Left hindlimb (tissue), 1 donor: ENCODE measurements around the gene RYR2.
"Not testable (repeated sequence)": the region's sequence is repeated elsewhere in the genome, so short reads cannot be mapped to it uniquely, and the experiment has no call there.

Experiments used
- DNase-seq: peaks from one replicate; pipeline ENCODE4 v3.0.0-alpha.2; 2018

RYR2 gene

DNA sequence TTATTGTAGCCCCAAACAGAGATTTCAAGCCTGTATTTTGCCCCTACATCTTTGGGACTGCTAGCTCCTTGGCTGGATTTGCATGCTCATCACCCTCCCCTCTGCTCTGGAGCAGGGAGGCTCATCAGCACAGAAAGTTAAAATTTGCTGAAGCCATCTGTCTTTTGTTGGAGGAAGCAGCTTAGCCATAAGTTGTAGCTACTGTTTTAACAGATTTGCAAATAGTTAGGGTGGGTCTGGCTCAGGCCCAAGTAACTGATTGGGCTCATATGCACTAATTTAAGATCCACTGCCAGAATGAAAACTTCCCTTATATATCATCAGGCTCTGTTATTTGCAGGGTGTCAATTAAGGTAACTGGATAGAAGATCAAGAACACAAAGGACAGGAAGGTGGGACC lies 541.8 kb downstream of the RYR2 start:
- DNase-seq = no peak

GRCh38 chr1:237590386-237590785 lies 548.4 kb downstream of the RYR2 start:
- DNase-seq = no peak

DNA sequence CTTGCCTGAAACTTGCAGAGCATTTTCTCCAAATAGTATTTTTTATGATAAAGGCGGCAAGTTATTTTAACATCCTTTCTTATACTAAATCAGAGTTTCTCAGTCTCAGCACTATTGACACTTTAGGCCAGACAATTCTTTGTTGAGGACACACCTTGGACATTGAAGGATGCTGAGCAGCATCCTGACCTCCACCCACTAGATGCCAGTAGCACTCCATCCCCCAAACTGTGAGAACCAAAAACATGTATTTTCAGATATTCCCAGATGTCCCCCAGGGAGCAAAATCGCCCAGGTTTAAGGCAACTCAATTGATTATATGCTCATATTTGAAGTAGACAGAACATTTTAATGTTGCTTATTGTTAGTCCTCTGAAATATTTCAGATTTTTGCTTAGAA lies 549.4 kb downstream of the RYR2 start:
- DNase-seq = no peak

DNA sequence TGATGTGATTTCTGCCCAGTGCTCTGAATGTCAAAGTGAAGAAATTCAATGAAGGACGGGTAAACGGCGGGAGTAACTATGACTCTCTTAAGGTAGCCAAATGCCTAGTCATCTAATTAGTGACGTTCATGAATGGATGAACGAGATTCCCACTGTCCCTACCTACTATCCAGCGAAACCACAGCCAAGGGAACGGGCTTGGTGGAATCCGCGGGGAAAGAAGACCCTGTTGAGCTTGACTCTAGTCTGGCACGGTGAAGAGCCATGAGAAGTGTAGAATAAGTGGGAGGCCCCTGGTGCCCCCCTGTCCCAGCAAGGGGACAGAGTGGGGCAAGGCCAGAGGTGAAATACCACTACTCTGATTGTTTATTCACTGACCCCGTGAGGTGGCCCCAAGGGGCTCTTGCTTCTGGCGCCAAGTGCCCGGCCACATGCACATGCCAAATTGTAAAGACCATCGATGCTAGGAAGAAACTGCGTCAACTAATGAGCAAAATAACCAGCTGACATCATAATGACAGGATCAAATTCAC lies 561.1 kb downstream of the RYR2 start:
- not testable (repeated sequence) for DNase-seq

- no peak for DNase-seq
Measured at GRCh38 chr1:237608433-237608832, 566.4 kb downstream of the RYR2 start.

DNA sequence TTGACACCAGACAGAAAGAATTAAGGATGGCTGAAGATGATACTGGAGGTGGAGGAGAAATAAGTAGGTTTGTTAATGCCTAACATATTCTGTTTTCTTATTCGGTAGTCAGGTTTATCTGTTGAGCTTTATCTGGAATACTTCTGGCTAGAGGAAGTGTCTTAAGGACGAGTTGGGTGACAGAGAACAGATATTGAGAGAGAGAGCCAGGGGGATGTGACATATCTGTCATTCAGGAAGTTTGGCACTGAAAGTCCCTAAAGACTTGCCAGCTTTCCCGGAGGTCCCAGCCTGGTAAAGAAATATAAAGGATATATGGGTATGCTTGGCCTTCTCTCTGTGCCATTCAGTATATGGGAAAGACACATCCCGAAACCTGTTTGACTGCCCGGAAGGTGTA lies 568.2 kb downstream of the RYR2 start:
- DNase-seq = no peak

DNA sequence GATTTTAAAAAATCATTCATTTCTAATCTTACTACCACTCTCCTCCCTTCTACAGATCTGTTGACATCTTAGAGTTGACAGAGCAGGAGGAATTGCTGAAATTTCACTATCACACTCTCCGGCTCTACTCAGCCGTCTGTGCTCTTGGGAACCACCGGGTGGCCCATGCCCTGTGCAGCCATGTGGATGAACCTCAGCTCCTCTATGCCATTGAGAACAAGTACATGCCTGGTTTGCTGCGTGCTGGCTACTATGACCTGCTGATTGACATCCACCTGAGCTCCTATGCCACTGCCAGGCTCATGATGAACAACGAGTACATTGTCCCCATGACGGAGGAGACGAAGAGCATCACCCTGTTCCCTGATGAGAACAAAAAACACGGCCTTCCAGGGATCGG lies 572.0 kb downstream of the RYR2 start:
- DNase-seq = no peak

DNA sequence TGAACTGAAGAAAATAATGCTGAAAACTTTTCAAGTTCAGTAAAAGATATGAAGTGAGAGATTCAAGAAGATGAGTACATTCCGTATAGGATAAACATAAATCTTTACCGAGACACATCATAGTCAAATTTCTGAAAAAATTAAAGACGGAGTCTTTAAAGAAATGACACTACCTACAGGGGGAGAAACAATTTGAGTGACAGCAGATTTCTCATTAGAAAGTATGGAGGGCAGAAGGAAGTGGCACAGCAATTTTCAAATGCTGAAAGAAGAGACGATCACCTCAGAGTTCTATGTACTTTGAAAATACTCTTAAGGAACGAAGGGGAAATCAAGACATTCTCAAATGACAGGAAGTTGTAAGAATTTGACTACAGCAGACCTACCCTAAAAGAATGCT lies 577.6 kb downstream of the RYR2 start:
- no peak for DNase-seq

DNA sequence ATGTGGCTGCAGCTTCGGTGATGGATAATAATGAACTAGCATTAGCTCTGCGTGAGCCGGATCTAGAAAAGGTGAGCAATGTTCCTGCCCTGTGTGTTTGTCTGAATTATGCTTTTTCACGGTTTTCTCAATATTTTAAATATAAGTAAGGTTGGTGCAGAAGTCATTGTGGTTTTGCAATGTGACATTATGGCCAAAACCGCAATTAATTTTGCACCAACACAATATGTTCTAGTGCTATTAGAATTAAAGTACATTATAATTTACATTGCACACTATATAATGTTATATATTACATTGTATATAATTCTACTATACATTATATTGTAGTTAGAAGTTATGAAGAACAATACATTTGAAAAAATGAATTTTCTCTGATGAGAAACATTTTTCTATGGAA lies 592.9 kb downstream of the RYR2 start:
- DNase-seq = no peak

DNA sequence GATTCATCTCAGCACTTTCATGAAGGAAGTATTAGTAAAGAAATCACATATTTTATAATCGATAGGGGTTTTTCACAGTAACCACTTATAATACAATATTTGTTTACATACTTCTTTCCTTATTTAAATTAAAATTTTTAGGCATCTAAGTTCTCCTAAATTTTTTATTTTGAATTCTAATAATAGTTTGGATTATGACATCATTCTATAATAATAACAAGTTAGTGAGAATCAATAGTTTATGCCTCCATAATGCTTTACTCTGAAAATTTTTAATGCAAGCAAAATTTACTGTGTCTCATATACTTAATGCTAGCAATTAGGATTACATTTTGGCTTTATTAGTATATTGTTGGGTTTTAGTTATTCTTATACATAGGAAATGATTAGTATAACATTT lies 596.6 kb downstream of the RYR2 start:
- DNase-seq = no peak

- no peak for DNase-seq
Measured at GRCh38 chr1:237640011-237640671, 598.2 kb downstream of the RYR2 start.

DNA sequence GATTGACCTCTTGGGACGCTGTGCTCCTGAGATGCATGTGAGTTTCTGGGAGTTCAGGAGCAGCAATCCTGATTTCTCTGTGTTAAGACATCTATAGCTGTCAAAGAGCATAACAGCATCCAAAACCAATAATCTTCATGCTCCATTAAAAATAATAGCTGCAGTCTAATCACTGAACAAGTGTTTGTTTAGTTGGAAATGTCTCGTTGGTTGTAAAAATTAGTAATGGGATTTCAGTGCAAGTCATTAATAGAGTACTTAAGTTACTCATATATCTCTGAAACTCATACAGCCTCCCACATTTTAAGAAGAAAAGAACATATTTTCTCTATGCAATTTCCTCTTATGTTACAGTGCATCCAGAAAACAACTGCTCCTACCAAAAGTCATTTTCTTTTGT lies 599.0 kb downstream of the RYR2 start:
- no peak for DNase-seq

DNA sequence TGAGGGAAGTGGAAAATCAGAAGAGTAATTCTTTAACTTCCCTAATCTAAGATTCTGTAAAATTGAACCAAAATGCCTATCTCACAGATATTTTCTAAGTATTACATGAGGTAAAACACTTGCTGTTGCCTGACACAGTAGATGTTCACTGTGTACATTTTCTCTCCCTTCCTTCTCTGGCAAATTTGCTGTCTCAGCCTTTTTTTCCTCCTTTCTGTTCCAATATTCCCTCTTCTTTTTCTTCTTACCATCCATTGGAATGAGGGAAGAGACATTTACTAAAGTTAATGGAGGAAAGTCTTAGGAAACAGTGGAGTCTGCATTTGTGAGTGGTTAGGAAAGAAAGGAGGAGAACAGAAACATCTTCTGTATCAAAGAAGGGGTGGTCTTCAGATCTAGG lies 608.8 kb downstream of the RYR2 start:
- no peak for DNase-seq

DNA sequence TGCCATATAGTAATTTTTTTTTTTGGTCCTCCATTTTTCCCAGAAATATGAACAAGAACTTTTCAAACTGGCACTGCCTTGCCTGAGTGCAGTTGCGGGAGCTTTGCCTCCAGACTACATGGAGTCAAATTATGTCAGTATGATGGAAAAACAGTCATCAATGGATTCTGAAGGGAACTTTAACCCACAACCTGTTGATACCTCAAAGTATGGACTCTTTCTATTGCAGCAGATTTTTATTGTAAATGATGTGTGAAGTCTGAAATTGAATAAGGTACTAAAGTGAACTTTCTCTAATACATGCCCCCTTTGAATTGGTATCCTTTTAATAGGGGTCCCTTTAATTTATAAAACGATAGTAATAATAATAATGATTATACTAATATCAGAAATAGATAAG lies 613.8 kb downstream of the RYR2 start:
- no peak for DNase-seq

DNA sequence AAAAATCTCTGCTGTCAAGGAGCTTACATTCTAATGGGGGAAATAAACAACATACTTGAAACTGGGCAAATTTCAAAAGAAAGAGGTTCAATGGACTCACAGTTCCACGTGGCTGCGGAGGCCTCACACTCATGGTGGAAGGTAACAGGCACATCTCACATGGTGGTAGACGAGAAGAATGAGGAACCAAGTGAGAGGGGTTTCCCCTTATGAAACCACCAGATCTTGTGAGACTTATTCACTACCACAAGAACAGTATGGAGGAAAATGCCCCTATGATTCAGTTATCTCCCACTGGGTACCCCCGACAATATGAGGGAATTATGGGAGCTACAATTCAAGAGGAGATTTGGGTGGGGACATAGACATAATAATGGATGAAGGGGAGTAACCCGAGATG lies 622.4 kb downstream of the RYR2 start:
- no peak for DNase-seq

DNA sequence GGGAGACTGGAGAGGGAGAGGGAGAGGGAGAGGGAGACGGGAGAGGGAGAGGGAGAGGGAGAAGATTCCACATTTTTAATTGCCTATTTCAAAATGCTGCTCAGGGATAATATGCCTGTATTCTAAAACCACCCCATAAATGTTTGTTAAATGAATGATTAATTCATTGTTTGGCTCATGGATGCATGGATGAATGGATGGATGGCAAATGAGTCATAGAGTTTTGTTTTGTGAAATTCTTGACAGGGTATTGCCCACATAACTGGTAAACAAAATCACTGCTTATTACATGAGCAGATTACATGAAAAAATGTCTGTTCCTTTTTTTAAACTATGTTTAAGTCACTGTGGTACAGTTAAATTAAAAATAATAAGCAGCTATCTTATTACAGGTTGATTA lies 628.3 kb downstream of the RYR2 start:
- DNase-seq = no peak

- no peak for DNase-seq
Measured at GRCh38 chr1:237671262-237671661, 629.3 kb downstream of the RYR2 start.

GRCh38 chr1:237671935-237672334 lies 630.0 kb downstream of the RYR2 start:
- DNase-seq = no peak

- DNase-seq = no peak
Measured at GRCh38 chr1:237672748-237673147, 630.8 kb downstream of the RYR2 start.

- DNase-seq = no peak
Measured at GRCh38 chr1:237673631-237674030, 631.6 kb downstream of the RYR2 start.

DNA sequence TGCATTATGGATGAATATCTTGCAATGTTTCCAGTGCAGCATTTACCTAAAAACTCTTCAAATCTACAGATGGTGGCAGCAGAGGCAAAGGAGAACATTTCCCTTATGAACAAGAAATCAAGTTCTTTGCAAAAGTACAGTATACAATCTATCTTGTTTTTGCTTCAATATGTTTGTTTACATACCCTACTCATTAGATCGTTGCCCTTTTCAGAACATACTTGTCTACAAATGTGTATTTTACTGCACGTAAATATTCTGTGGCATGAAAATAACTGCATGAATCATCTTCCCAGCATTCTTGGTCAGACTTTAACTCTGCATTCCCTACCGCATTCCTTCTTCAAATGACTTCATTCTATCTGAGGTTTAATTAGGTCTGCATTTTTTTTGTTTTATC lies 636.0 kb downstream of the RYR2 start:
- no peak for DNase-seq

- no peak for DNase-seq
Measured at GRCh38 chr1:237679687-237680086, 637.7 kb downstream of the RYR2 start.

DNA sequence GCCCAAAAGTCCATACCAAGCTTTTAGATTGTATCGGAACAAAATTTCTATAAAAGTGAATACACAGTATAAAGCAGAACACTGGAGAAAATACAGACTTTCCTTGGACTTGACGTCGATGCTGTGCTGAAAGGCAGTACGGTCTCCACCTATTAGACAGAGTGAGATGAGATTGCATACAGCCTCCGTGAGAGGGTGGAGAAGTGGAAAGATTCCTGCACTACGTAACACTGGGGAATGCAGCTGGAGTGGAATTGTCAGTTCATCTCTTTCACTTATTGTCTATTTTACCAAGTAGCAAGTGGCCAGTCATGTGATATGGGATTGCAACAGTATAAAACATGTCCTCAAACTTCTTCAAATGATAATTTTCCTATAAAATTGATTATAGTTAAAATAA lies 639.2 kb downstream of the RYR2 start:
- DNase-seq = no peak

DNA sequence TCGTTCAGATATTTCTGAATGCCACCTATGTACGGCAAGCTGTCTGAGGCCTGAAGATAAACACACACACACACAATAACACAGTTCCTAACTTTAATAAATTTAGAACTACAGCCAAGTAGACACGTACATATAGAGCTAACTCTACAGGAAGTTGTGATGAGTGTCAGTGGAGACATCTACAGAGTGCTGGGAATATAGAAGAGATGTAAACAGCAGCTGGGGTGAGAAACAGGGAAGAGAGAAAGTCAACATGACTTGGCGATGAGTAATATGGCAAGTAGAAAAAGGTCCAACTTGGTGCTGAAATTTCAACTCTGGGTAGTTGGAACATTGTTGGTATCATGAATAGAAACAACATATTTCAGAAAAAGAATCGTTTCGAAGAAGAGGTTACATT lies 642.3 kb downstream of the RYR2 start:
- DNase-seq = no peak

DNA sequence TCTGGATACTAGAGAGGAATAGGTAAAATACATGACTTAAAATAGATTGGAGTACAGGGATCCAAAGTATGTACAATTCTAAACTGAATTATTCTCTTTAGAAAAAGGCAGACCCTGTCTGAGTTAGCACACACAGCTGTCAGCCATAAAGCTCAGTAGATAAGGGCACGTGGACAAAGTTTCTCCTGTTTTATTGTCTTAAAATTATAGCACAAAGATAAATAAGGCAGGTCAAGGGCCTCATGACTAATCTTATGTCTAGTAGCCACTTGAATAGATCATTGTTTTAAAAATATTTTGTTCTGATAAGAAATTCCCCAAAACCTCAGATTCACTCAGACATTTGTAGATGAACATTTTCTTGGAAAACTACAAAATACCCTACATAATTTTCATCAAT lies 643.6 kb downstream of the RYR2 start:
- DNase-seq = no peak
